Heart right ventricle (tissue), 16 donors: ENCODE results near the gene ZGRF1. TPM values are rescaled to one million over a fixed set of nuclear protein-coding genes. Genes with fewer than 3 reads are reported as not detected.

Source experiments
- ATAC-seq, 8 donors: fragments of 200-7000 bp; cut with Tn5 transposase; one replicate each; pipeline ENCODE4 v1.9.1; 2020; ENCODE audit warnings: mild to moderate bottlenecking in 8 of 8, moderate library complexity in 8 of 8, moderate number of reproducible peaks in 1 of 8
- DNase-seq, 2 donors: peaks; one replicate each; pipeline ENCODE4 v3.0.0-alpha.2; 2020
- H3K27ac ChIP-seq, 10 donors: fragments of 200-600 bp; sonication (generic) in 2 of 10; one replicate each; pipeline versions ENCODE4 v1.5.0 to v1.8.0; 2020 to 2022; ENCODE audit warnings: mild to moderate bottlenecking in 3 of 10
- H3K27me3 ChIP-seq, 7 donors: fragments of 200-600 bp; one replicate each; pipeline ENCODE4 v1.8.0; 2021 to 2022; ENCODE audit warnings: mild to moderate bottlenecking in 2 of 7
- H3K36me3 ChIP-seq, 9 donors: fragments of 200-600 bp; sonication (generic) in 1 of 9; one replicate each; pipeline versions ENCODE4 v1.5.0 to v1.8.0; 2020 to 2022; ENCODE audit warnings: mild to moderate bottlenecking in 2 of 9
- H3K4me1 ChIP-seq, 9 donors: fragments of 200-600 bp; sonication (generic) in 1 of 9; one replicate each; pipeline versions ENCODE4 v1.5.0 to v1.8.0; 2020 to 2022; ENCODE audit warnings: mild to moderate bottlenecking in 4 of 9
- H3K4me3 ChIP-seq, 10 donors: fragments of 200-600 bp; sonication (generic) in 2 of 10; one replicate each; pipeline versions ENCODE4 v1.5.0 to v1.8.0; 2020 to 2022; ENCODE audit warnings: mild to moderate bottlenecking in 7 of 10, moderate library complexity in 2 of 10
- H3K9me3 ChIP-seq, 11 donors: fragments of 200-600 bp in 10 of 11; sonication (generic) in 2 of 11; one replicate each; pipeline versions ENCODE4 v1.5.0 to v1.8.0; 2013 to 2022; ENCODE audit warnings: mild to moderate bottlenecking in 2 of 11, control low read depth in 1 of 11, moderate library complexity in 1 of 11
- WGBS, 2 donors: extraction: QIAGEN DNeasy Blood & Tissue Kit; methylation state at CpG; one replicate each; pipeline ENCODE4 v1.1.7; 2013; ENCODE audit warnings: inconsistent platforms in 1 of 2; 5-methylcytosine and 5-hydroxymethylcytosine counted together
- intact Hi-C, 10 donors: fragments of 100-400 bp; cut with DNase I; formaldehyde crosslinking; loops; one replicate each; pipeline versions ENCODE4 v1.11.1 to v1.14.2; 2022
- polyA plus RNA-seq, 2 donors: library from polyadenylated mRNA; stranded (reverse); fragments of 200-250 nt; gene quantifications; one replicate each; pipeline ENCODE4 v1.2.3, GENCODE V29; 2013
- total RNA-seq, 10 donors: library from RNA; stranded (reverse); fragmentation: NEBNext Ultra II Directional in 3 of 10; extraction: Animal tissue kit (Norgen Biotek cat#: 25700) in 3 of 10; gene quantifications; one replicate each; pipeline versions ENCODE4 v1.2.1 to v1.2.4, GENCODE V29; 2021 to 2023
- TF ChIP-seq, protein P1 (sequence below), 9 donors: fragments of 200-600 bp; sonication (generic) in 2 of 9; IDR thresholded peaks; one replicate each; pipeline versions ENCODE4 v1.5.0 to v1.8.0; 2021 to 2022; ENCODE audit warnings: antibody characterized with exemption in 9 of 9, mild to moderate bottlenecking in 5 of 9, moderate library complexity in 1 of 9
- donor health status: Arrhythmogenic right ventricular cardiomyopathy.
- donor health status: ischemic (EF 13 %, LVEDD 7.1; RV severe dilation, severe dysfunction).
- donor health status: healthy with polysubstance abuse.
- donor health status: DM: no; HTN: yes; CAD: no.
- donor health status: DM: no; HTN: no; CAD: no.
- donor health status: ischemic (EF 25% LVEDD 6.9; RV normal size, moderate dysfunction).
- donor health status: ischemic (EF 25% LVEDD 5.7; RV mildly dilated, moderate dysfunction).
- donor health status: healthy.
- donor health status: DM: yes; HTN: yes; CAD: no.
- donor health status: Ischemic cardiomyopathy.
- donor health status: ischemic (EF 35%, LVEDD 5.7; RV mildly dilated, moderate dysfunction).
- donor health status: nonischemic (EF 11% LVEDD 7.7; RV severe dilation, severe dysfunction).
- donor health status: DM: yes; HTN: yes; CAD: no.
- donor health status: PGD.
- donor health status: ischemic (EF 29% LVEDD 5.4; RV normal size, mild dysfunction).
- donor health status: nonischemic (EF 23%, LVEDD 6.1; RV moderate dilation, normal function).

ZGRF1 gene
- total and polyA plus RNA-seq, 12 donors, result 0.77 to 5.3 (median 2.1) TPM

DNA sequence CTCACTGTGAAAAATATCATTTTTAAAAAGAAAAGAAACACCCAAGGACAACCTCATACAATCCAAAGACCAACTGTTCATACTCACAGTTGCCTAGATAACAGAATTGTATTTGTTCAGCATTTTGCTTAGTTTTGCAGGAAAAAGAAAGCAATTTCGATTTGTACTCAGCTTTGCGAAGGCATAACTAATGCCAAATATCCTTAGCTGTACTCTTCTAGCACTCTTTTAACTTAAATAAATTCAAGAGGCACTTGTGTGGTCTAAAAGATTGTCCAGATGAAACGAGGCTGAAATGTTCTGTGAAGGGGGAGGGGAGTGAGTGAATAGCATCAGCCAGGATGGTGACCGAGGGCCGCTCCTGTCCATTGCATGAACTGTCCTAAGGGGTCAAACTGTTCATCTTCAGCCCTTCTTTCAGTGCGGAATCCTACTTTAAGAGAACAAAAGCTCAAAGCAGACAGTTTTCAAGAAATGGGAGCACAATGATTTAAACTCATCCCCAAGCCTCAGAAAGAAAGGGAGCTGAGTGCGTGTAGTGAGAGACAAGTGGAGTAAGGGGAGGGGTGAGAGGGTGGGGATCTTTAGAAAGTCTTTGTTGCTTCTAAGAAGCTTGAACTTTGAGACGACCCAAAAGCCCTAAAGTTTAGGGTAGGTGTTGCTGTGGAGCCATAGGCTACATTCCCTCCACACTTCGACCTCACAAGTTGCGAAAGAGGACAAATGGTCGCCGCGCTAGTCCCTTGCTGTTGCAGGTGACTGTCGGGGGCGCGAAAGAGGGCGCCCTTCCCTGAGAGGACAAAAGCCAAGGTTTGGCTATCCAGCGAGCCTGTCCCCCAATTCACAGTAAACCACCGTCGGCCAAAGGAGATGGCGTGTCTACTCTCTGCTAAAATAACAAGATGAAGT is 116.8 kb downstream of the ZGRF1 start:
- Histone ChIP-seq H3K27ac (no peak overlapping the region), H3K27me3 (peaks cover 57 to 100% (median 100%) of the 10 kb centered on the region in 7 donors), H3K36me3 (no peaks in the 10 kb centered on the region), H3K9me3 (no peaks in the 10 kb centered on the region), H3K4me3 (no peak overlapping the region), H3K4me1 (peaks cover 4 to 60% (median 40%) of the 10 kb centered on the region in 9 donors)
- TF ChIP-seq, protein P1, sequence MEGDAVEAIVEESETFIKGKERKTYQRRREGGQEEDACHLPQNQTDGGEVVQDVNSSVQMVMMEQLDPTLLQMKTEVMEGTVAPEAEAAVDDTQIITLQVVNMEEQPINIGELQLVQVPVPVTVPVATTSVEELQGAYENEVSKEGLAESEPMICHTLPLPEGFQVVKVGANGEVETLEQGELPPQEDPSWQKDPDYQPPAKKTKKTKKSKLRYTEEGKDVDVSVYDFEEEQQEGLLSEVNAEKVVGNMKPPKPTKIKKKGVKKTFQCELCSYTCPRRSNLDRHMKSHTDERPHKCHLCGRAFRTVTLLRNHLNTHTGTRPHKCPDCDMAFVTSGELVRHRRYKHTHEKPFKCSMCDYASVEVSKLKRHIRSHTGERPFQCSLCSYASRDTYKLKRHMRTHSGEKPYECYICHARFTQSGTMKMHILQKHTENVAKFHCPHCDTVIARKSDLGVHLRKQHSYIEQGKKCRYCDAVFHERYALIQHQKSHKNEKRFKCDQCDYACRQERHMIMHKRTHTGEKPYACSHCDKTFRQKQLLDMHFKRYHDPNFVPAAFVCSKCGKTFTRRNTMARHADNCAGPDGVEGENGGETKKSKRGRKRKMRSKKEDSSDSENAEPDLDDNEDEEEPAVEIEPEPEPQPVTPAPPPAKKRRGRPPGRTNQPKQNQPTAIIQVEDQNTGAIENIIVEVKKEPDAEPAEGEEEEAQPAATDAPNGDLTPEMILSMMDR (IDR thresholded peaks at IDR 0.05), result no peak
- DNase-seq (no peak), ATAC-seq (no peak)
- WGBS, 2 donors, result 6% methylated on average over 21 of the region's 21 CpGs
- intact Hi-C loops, result loop anchor here in 8 of 10 donors (5.0 to 10.0 kb wide), 2 partner anchors 193 to 195 kb away; no protein-coding TSS in a partner anchor

DNA sequence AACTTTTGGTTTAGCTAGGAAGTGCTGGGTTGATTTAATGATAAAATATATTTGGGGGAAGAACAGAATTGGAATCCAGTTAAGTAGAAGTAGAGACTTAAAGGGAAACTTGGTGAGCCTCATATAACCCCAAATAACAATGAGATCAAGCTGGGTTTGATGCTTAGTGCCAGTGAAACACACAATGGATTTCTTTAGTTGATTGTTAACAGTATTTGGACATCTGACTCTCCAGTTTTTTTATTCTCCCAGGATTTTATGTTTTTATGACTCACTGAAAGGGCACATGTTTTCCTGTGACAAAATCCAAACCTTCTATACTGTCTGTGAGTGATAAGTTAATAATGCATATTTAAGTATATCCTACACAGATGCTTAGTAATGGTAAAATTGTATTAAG is 118.0 kb downstream of the ZGRF1 start:
- Histone ChIP-seq H3K9me3 (no peaks in the 10 kb centered on the region), H3K27ac (no peak overlapping the region), H3K4me1 (peaks cover 4 to 62% (median 38%) of the 10 kb centered on the region in 9 donors), H3K36me3 (no peaks in the 10 kb centered on the region), H3K27me3 (peaks cover 70 to 100% (median 100%) of the 10 kb centered on the region in 7 donors), H3K4me3 (no peak overlapping the region)
- intact Hi-C loops, result no loop called here
- TF ChIP-seq, protein P1 (IDR thresholded peaks at IDR 0.05), result no peak
- DNase-seq (no peak), ATAC-seq (no peak)

DNA sequence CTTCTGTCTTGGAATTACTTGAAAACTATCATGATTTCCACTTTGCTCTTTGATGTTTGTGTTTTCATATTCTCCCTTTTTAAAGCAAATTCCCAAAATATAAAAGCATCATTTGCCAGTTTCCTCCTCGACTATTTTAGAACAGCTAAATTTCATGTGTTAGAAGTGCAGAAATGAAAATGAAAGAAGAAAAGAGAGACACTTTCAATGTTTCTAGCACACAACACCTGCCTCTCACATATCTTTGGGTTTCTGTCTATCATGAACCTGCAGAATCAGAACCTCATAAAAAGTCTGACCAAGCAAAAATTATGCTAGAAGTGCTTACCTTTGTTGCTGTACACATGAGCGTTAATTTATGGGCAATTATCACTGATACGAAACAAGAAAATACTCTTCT is 118.8 kb downstream of the ZGRF1 start:
- no peaks in the 10 kb centered on the region for H3K9me3 ChIP-seq
- intact Hi-C loops, result no loop called here
- no peak for DNase-seq
- WGBS, 2 donors, result 22 to 29% methylated on average over 3 of the region's 3 CpGs
- H3K4me1 ChIP-seq, result peaks cover 4 to 54% (median 32%) of the 10 kb centered on the region in 9 donors
- H3K36me3 ChIP-seq, result no peaks in the 10 kb centered on the region
- TF ChIP-seq, protein P1 (IDR thresholded peaks at IDR 0.05), result no peak
- H3K27ac ChIP-seq, result no peak overlapping the region
- no peak for ATAC-seq
- peaks cover 66 to 100% (median 100%) of the 10 kb centered on the region in 7 donors for H3K27me3 ChIP-seq
- no peak overlapping the region for H3K4me3 ChIP-seq

DNA sequence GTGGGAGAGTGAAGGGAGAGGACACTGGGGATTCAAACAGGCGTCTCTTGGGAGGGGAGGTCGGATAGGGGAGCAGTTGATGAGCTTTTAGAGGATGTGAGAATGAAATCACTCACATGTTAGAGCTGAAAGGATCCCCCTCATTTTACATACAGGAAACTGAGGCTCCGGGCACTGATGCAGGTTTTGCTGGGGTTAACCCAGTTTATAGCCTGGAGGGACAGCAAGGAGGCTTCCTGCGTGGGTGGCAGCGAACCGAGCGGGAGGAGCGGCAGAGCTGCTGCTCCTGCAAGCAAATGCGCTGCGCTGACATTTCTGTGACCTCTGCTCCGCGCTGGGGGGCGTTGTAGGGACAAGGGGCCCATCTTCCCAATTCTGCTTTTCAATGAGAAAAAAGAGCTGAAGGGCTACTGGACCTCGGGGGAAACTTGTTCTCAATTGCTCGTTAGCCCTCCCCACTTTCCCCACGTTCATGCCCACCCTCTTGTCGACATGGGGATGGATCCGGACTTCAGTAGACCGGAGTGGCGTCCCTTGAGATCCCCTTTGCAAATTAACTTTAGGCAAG is 119.6 kb downstream of the ZGRF1 start:
- intact Hi-C loops, result no loop called here
- TF ChIP-seq, protein P1 (IDR thresholded peaks at IDR 0.05), result no peak
- H3K9me3 ChIP-seq, result no peaks in the 10 kb centered on the region
- H3K4me1 ChIP-seq, result peaks cover 4 to 50% (median 32%) of the 10 kb centered on the region in 9 donors
- 1 to 2% methylated on average over 20 of the region's 20 CpGs for WGBS, 2 donors
- no peak for DNase-seq
- H3K27ac ChIP-seq, result no peak overlapping the region
- H3K36me3 ChIP-seq, result no peaks in the 10 kb centered on the region
- H3K4me3 ChIP-seq, result peak overlapping the region in 6 of 10 donors; percentile 47 to 84 (median 60)
- ATAC-seq, result no peak
- H3K27me3 ChIP-seq, result peaks cover 65 to 100% (median 100%) of the 10 kb centered on the region in 7 donors
